Measurements from ENCODE around the gene C2orf68. TPM values are rescaled to one million over a fixed set of nuclear protein-coding genes. Genes with fewer than 3 reads are reported as not detected.
A peak's percentile ranks its signal among the peaks of the same experiment; 100 is the strongest.

C2orf68 gene
- total and polyA plus RNA-seq, 2 of the 13 experiments (the other 11 are each of a cell fraction or from before 2014, with no cell fraction given) = 47.1 to 77.4 TPM

DNA sequence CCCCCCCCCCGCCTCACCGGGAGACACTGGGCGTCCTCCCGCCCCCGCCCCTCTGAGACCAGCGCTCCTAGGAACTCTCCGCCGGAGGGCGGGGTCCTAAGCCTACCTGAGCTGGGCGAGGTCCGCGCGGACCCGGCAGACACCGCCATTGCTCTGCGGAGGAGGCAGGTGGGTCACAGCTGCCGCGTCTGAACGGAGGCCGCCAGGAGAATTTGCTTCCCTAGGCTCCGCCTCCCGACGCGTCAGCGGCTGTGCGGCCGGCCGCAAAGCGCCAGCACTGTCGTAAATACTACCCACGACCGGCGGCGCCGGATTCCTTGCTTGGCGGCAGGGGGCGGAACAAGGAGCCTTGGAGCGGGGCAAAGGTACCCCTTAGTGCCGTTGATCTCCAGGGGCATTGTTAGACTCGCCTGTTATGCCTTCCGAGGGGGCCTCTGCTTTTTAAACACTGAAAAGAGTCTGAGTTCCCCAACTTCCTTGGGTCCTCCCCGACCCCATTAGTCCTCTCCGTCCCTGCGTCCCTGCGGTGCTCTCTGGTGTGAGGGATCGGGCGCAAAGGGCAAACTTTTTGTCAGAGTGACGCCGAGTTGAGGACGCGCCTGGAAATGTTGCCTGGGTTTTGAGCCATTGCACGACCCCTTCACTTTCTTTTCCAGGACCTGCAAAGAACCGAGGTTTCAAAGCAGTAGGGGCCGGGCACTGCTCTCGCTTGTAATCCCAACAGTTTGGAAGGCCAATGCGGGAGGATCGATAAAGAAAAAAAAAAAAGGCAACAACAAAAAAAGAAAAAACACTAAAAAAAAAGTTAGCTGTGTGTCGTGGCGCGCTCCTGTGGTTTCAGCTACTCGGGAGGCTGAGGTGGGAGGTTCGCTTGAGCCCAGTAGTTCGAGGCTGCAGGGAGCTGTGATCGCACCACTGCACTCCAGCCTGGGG lies 50.3 kb downstream of the C2orf68 start, which contains the start of gene GGCX (continued):
- TF ChIP-seq POLR2G (IDR thresholded peaks at IDR 0.05; ENCODE audit: low read depth, low read length) (peak; percentile 100), MYNN (CRISPR knock-in tag; IDR thresholded peaks at IDR 0.05; ENCODE audit: low read depth) (peak; percentile 67; the same call in 1 of the 2 replicates), GLI4 (CRISPR knock-in tag; IDR thresholded peaks at IDR 0.05; ENCODE audit: borderline replicate concordance) (peak; percentile 63; the same call in 1 of the 2 replicates), ZSCAN25 (CRISPR knock-in tag; IDR thresholded peaks at IDR 0.05) (peak; percentile 80; the same call in 1 of the 2 replicates), ATF7-NPFF (CRISPR knock-in tag; IDR thresholded peaks at IDR 0.05; ENCODE audit: low read depth) (peak; percentile 52; the same call in 1 of the 2 replicates), KMT2A (CRISPR knock-in tag; IDR thresholded peaks at IDR 0.05) (peak; percentile 91; the same call in 1 of the 2 replicates), NFE2L2 (IDR thresholded peaks at IDR 0.05; ENCODE audit: low read length) (no peak), KLF13 (CRISPR knock-in tag; IDR thresholded peaks at IDR 0.05) (peak; percentile 84; the same call in 1 of the 2 replicates), RNF2 (conservative IDR thresholded peaks at IDR 0.05; ENCODE audit: low read depth) (no peak), XBP1 (CRISPR knock-in tag; IDR thresholded peaks at IDR 0.05) (no peak), ZNF773 (CRISPR knock-in tag; IDR thresholded peaks at IDR 0.05; ENCODE audit: borderline replicate concordance) (no peak), ZNF282 (IDR thresholded peaks at IDR 0.05; ENCODE audit: partially characterized antibody) (no peak), SIN3A (IDR thresholded peaks at IDR 0.05; ENCODE audit: borderline replicate concordance, low read depth, low read length) (peak; percentile 94; the same call in 1 of the 2 replicates), IRF2 (CRISPR knock-in tag; IDR thresholded peaks at IDR 0.05) (peak; percentile 92; the same call in 1 of the 2 replicates)
- TF ChIP-seq, protein P1, sequence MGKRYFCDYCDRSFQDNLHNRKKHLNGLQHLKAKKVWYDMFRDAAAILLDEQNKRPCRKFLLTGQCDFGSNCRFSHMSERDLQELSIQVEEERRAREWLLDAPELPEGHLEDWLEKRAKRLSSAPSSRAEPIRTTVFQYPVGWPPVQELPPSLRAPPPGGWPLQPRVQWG (CRISPR knock-in tag; IDR thresholded peaks at IDR 0.05; ENCODE audit: borderline replicate concordance, low read depth) = no peak
- TF ChIP-seq, protein P2, sequence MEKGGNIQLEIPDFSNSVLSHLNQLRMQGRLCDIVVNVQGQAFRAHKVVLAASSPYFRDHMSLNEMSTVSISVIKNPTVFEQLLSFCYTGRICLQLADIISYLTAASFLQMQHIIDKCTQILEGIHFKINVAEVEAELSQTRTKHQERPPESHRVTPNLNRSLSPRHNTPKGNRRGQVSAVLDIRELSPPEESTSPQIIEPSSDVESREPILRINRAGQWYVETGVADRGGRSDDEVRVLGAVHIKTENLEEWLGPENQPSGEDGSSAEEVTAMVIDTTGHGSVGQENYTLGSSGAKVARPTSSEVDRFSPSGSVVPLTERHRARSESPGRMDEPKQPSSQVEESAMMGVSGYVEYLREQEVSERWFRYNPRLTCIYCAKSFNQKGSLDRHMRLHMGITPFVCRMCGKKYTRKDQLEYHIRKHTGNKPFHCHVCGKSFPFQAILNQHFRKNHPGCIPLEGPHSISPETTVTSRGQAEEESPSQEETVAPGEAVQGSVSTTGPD (CRISPR knock-in tag; IDR thresholded peaks at IDR 0.05) = peak; percentile 86; the same call in 1 of the 2 replicates
- TF ChIP-seq, protein P3, sequence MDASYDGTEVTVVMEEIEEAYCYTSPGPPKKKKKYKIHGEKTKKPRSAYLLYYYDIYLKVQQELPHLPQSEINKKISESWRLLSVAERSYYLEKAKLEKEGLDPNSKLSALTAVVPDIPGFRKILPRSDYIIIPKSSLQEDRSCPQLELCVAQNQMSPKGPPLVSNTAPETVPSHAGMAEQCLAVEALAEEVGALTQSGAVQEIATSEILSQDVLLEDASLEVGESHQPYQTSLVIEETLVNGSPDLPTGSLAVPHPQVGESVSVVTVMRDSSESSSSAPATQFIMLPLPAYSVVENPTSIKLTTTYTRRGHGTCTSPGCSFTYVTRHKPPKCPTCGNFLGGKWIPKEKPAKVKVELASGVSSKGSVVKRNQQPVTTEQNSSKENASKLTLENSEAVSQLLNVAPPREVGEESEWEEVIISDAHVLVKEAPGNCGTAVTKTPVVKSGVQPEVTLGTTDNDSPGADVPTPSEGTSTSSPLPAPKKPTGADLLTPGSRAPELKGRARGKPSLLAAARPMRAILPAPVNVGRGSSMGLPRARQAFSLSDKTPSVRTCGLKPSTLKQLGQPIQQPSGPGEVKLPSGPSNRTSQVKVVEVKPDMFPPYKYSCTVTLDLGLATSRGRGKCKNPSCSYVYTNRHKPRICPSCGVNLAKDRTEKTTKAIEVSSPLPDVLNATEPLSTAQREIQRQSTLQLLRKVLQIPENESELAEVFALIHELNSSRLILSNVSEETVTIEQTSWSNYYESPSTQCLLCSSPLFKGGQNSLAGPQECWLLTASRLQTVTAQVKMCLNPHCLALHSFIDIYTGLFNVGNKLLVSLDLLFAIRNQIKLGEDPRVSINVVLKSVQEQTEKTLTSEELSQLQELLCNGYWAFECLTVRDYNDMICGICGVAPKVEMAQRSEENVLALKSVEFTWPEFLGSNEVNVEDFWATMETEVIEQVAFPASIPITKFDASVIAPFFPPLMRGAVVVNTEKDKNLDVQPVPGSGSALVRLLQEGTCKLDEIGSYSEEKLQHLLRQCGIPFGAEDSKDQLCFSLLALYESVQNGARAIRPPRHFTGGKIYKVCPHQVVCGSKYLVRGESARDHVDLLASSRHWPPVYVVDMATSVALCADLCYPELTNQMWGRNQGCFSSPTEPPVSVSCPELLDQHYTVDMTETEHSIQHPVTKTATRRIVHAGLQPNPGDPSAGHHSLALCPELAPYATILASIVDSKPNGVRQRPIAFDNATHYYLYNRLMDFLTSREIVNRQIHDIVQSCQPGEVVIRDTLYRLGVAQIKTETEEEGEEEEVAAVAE (CRISPR knock-in tag; IDR thresholded peaks at IDR 0.05; ENCODE audit: borderline replicate concordance) = 0 out of 2 replicates have a peak, but pooled peaks have one; percentile 68
- TF ChIP-seq, protein P4, sequence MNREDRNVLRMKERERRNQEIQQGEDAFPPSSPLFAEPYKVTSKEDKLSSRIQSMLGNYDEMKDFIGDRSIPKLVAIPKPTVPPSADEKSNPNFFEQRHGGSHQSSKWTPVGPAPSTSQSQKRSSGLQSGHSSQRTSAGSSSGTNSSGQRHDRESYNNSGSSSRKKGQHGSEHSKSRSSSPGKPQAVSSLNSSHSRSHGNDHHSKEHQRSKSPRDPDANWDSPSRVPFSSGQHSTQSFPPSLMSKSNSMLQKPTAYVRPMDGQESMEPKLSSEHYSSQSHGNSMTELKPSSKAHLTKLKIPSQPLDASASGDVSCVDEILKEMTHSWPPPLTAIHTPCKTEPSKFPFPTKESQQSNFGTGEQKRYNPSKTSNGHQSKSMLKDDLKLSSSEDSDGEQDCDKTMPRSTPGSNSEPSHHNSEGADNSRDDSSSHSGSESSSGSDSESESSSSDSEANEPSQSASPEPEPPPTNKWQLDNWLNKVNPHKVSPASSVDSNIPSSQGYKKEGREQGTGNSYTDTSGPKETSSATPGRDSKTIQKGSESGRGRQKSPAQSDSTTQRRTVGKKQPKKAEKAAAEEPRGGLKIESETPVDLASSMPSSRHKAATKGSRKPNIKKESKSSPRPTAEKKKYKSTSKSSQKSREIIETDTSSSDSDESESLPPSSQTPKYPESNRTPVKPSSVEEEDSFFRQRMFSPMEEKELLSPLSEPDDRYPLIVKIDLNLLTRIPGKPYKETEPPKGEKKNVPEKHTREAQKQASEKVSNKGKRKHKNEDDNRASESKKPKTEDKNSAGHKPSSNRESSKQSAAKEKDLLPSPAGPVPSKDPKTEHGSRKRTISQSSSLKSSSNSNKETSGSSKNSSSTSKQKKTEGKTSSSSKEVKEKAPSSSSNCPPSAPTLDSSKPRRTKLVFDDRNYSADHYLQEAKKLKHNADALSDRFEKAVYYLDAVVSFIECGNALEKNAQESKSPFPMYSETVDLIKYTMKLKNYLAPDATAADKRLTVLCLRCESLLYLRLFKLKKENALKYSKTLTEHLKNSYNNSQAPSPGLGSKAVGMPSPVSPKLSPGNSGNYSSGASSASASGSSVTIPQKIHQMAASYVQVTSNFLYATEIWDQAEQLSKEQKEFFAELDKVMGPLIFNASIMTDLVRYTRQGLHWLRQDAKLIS (CRISPR knock-in tag; IDR thresholded peaks at IDR 0.05) = peak; percentile 71; the same call in 1 of the 2 replicates
